ENCODE results near the gene DLG5. TPM values are rescaled to one million over a fixed set of nuclear protein-coding genes. Genes with fewer than 3 reads are reported as not detected.

Gene DLG5
- total and polyA plus RNA-seq, 4 donors = 1.2 to 7.1 (median 4.6) TPM

GRCh38 chr10:77825965-77826364 is 100.6 kb downstream of the DLG5 start:
- no peak for TF ChIP-seq JUND (IDR thresholded peaks at IDR 0.05)
- no peak for TF ChIP-seq SP1 (IDR thresholded peaks at IDR 0.05)
- TF ChIP-seq ZBTB33 (IDR thresholded peaks at IDR 0.05) = no peak
- TF ChIP-seq, protein P1, sequence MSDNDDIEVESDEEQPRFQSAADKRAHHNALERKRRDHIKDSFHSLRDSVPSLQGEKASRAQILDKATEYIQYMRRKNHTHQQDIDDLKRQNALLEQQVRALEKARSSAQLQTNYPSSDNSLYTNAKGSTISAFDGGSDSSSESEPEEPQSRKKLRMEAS (IDR thresholded peaks at IDR 0.05) = no peak
- no peak for TF ChIP-seq RXRA (IDR thresholded peaks at IDR 0.05)
- TF ChIP-seq ATF3 (IDR thresholded peaks at IDR 0.05) = no peak
- no peak for TF ChIP-seq FOXA2 (IDR thresholded peaks at IDR 0.05)
- TF ChIP-seq HNF4A (conservative IDR thresholded peaks at IDR 0.05) = no peak
- Histone ChIP-seq H3K27me3 (ENCODE audit: control insufficient read depth in 4 of 4, insufficient read depth in 4 of 4, low read length in 3 of 4) (no peaks in the 10 kb centered on the region), H3K9ac (ENCODE audit: low read depth in 1 of 2, low read length in 2 of 2) (no peak overlapping the region), H3K36me3 (ENCODE audit: control insufficient read depth in 4 of 4, insufficient read depth in 3 of 4, low read depth in 1 of 4, low read length in 3 of 4) (peaks cover 3 to 33% (median 14%) of the 10 kb centered on the region in 4 donors), H3K9me3 (ENCODE audit: control insufficient read depth in 4 of 4, low read length in 3 of 4) (no peaks in the 10 kb centered on the region), H3K4me1 (ENCODE audit: control insufficient read depth in 4 of 4, insufficient read depth in 4 of 4, low read length in 3 of 4) (no peaks in the 10 kb centered on the region), H3K4me3 (ENCODE audit: low read depth in 1 of 3, low read length in 3 of 3) (no peak overlapping the region), H3K27ac (ENCODE audit: low read depth in 1 of 2, low read length in 2 of 2) (no peak overlapping the region)
- WGBS = 88% methylated on average over 5 of the region's 5 CpGs
- DNase-seq (ENCODE audit: low spot score) = no peak

DNA sequence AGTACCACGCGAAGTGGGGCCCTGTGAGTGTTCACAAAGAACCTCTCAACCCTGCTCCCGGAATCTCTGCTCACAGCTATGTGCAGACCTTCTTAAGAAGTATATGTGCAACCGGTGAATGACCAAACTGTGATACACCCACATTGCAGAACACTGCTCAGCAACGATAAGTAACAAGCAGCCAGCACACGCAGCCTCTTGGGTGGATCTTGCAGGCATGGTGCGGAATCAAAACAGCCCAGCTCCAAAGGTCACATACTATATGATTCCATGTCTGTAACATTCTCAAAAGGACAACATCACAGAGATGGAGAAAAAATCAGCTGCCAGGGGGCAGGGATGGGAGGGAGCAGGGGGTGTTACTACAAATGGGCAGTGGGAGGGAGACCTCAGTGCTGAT is 101.6 kb downstream of the DLG5 start:
- TF ChIP-seq SP1 (IDR thresholded peaks at IDR 0.05) (no peak), TAF1 (conservative IDR thresholded peaks at IDR 0.05) (no peak), YY1 (IDR thresholded peaks at IDR 0.05) (no peak), HNF4A (conservative IDR thresholded peaks at IDR 0.05) (no peak), GABPA (IDR thresholded peaks at IDR 0.05 in 1 of 2, conservative IDR thresholded peaks at IDR 0.05 in 1 of 2) (no peak), EGR1 (IDR thresholded peaks at IDR 0.05; ENCODE audit: low read depth in 2 of 2) (no peak), CTCF (IDR thresholded peaks at IDR 0.05; ENCODE audit: low read depth, low read length, missing input control) (no peak), FOXA1 (IDR thresholded peaks at IDR 0.05) (no peak), HNF4G (IDR thresholded peaks at IDR 0.05) (no peak), ZBTB33 (IDR thresholded peaks at IDR 0.05) (no peak)
- TF ChIP-seq, protein P2, sequence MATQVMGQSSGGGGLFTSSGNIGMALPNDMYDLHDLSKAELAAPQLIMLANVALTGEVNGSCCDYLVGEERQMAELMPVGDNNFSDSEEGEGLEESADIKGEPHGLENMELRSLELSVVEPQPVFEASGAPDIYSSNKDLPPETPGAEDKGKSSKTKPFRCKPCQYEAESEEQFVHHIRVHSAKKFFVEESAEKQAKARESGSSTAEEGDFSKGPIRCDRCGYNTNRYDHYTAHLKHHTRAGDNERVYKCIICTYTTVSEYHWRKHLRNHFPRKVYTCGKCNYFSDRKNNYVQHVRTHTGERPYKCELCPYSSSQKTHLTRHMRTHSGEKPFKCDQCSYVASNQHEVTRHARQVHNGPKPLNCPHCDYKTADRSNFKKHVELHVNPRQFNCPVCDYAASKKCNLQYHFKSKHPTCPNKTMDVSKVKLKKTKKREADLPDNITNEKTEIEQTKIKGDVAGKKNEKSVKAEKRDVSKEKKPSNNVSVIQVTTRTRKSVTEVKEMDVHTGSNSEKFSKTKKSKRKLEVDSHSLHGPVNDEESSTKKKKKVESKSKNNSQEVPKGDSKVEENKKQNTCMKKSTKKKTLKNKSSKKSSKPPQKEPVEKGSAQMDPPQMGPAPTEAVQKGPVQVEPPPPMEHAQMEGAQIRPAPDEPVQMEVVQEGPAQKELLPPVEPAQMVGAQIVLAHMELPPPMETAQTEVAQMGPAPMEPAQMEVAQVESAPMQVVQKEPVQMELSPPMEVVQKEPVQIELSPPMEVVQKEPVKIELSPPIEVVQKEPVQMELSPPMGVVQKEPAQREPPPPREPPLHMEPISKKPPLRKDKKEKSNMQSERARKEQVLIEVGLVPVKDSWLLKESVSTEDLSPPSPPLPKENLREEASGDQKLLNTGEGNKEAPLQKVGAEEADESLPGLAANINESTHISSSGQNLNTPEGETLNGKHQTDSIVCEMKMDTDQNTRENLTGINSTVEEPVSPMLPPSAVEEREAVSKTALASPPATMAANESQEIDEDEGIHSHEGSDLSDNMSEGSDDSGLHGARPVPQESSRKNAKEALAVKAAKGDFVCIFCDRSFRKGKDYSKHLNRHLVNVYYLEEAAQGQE (IDR thresholded peaks at IDR 0.05) = no peak
- Histone ChIP-seq H3K4me1 (ENCODE audit: control insufficient read depth in 4 of 4, insufficient read depth in 4 of 4, low read length in 3 of 4) (no peaks in the 10 kb centered on the region), H3K9ac (ENCODE audit: low read depth in 1 of 2, low read length in 2 of 2) (no peak overlapping the region), H3K27me3 (ENCODE audit: control insufficient read depth in 4 of 4, insufficient read depth in 4 of 4, low read length in 3 of 4) (no peaks in the 10 kb centered on the region), H3K36me3 (ENCODE audit: control insufficient read depth in 4 of 4, insufficient read depth in 3 of 4, low read depth in 1 of 4, low read length in 3 of 4) (peaks cover 3 to 26% (median 10%) of the 10 kb centered on the region in 4 donors), H3K4me3 (ENCODE audit: low read depth in 1 of 3, low read length in 3 of 3) (no peak overlapping the region), H3K27ac (ENCODE audit: low read depth in 1 of 2, low read length in 2 of 2) (no peak overlapping the region), H3K9me3 (ENCODE audit: control insufficient read depth in 4 of 4, low read length in 3 of 4) (no peaks in the 10 kb centered on the region)
- no peak for DNase-seq (ENCODE audit: low spot score)
- WGBS = 93% methylated on average over 7 of the region's 7 CpGs
